HG03439 (cell line): ENCODE data around the gene PBRM1.

Source experiments
- ATAC-seq: cut with Tn5 transposase; IDR thresholded peaks from one replicate; pipeline ENCODE4 v1.9.1; 2021; ENCODE audit warnings: mild to moderate bottlenecking, moderate library complexity; ENCODE audit not compliant: unreplicated experiment

Gene PBRM1

DNA sequence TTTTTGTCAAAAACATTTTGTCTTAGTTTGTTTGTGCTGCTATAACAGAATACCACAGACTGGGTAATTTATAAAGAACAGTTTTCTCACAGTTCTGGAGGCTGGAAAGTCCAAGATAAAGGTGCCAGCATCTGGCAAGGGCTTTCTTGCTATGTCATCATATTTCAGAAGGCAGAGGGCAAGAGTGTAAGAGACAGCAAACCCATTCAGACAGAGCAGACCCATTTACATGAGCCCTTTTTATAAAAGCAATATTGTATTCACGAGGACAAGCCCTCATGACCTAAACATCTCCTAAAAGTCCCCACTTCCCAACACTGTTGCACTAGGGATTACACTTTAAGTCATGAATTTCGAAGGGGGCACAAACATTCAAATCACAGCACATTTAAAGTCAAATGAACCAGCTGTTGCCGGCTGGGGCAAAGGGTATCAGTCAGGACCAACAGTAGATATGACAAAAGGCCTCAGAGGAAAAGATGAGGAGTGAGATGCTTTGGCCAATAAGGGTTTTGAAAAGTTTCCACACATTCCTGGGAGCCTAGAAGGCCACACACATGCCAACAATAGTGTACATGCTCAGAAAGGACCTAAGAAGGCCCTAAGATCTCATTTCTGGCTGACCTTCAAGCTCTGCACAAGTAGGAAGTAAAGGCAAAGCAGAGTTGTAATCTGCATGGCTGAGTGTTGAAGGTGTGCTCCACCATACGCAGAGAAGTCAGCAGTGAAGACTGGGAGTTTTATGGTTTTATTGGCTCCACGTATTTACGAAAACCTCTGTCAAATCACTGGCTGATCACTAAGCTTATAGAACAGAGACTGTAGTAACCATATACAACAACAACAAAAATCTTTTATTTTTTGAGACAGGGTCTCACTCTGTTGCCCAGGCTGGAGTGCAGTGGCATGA is 111.4 kb downstream of the PBRM1 start:
- no peak for ATAC-seq

DNA sequence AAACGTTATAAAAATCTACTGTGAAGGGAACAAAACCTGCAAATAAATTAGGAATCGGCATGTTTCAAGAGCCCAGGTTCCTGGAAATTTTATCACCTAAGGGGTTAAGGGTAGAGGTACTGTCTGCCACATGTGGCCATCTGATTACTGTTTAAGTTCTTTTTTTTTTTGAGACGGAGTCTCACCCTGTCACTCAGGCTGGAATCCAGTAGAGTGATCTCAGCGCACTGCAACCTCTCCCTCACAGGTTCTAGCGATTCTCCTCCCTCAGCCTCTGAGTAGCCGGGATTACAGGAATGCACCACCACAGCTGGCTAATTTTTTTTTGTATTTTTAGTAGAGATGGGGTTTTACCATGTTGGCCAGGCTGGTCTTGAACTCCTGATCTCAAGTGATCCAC is 113.5 kb downstream of the PBRM1 start:
- no peak for ATAC-seq

DNA sequence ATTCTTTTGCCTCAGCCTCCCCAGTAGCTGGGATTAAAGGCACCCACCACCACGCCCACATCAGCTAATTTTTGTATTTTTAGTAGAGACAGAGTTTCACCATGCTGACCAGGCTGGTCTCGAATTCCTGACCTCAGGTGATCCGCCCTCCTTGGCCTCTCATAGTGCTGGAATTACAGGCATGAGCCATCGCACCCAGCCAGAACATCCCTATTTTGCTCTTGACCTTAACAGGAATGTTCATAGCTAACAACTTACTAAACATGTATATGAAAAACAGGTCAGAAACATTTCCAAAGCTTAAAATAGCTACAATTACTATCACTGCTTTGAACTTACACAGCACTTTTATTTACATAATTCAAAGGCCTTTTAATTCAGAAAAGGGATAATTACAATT is 115.6 kb downstream of the PBRM1 start:
- ATAC-seq: no peak

DNA sequence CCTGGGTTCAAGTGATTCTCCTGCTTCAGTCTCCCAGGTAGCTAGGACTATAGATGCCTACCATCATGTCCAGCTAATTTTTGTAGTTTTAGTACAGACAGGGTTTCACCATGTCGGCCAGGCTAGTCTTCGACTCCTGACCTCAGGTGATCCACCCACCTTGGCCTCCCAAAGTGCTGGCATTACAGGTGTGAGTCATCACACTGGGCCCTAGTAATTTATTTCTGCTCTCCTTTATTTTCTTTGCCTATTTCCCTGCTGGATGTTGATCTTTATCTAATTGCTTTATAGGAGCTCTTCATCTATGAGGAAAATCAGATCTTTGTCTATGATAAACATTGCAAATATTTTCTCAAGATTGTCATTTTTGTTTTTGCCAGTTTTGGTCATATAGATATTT is 117.6 kb downstream of the PBRM1 start:
- no peak for ATAC-seq

DNA sequence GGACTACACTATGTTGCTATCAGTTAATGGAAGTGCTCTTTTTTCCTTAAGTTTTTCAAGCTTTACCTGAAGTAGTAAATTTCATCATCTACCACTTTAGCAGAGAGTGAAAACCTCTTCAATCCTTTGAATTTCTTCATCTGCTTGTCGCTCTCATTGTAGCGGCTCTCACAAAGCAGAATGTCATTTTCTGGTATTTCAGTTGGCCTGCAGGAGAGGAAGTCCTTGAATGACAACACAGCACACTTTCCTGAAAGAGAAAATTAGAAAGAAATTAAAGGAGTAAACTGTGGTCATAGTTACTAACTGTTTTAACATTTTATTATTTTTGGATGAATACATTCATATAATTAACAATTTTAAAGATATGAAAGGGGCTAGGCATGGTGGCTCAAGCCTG is 121.7 kb downstream of the PBRM1 start:
- ATAC-seq: no peak

DNA sequence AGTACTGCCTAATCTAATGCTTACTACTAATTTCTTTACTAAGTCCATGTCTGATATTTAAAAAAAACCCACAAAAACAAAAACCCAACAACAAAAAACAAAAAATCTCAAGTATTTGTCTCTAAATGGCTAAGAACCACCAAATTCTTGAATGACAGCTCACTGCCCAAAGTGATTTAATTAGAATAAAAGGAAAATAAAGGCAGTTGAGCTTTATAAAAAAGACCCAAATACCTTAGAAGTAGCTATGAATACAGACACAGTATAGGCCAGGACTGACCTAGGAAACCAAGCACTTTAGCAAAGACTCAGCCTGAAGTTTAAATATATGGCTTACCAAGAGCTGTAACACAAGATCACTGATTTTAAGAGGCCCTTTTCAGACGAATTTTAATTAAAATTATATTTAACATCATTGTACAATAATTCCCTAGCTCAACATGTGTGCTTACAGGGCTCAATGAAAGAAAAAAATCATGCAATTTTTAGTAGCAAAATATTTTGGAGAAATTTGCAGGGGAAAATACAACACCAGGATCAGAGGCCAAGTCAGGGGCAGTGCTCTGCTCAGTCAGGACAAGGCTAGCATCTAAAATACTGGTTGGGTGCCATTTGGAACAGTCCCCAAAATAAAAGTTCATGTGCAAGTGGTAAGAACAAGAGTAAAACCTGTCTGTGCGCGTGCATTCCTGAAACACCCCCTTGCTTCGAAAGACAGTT is 124.5 kb downstream of the PBRM1 start:
- ATAC-seq: no peak

DNA sequence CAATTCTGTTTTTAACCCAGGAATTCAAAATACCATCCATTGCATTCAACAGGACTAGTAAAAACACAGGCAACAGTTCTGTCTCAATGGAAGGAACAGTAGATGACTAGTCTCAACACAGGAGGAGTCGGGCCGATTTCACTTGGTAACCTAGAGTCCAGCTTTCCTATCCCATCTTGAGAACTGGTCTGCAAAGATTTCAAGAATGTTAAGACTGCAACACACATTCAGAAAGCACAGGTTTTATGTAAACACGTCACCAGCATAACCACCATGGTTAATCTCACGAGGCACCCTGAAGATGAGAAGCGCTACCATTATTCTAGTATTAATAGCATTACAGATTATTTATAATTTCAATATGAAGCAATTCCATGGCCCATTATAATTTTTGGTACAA is 127.3 kb downstream of the PBRM1 start:
- ATAC-seq: no peak

DNA sequence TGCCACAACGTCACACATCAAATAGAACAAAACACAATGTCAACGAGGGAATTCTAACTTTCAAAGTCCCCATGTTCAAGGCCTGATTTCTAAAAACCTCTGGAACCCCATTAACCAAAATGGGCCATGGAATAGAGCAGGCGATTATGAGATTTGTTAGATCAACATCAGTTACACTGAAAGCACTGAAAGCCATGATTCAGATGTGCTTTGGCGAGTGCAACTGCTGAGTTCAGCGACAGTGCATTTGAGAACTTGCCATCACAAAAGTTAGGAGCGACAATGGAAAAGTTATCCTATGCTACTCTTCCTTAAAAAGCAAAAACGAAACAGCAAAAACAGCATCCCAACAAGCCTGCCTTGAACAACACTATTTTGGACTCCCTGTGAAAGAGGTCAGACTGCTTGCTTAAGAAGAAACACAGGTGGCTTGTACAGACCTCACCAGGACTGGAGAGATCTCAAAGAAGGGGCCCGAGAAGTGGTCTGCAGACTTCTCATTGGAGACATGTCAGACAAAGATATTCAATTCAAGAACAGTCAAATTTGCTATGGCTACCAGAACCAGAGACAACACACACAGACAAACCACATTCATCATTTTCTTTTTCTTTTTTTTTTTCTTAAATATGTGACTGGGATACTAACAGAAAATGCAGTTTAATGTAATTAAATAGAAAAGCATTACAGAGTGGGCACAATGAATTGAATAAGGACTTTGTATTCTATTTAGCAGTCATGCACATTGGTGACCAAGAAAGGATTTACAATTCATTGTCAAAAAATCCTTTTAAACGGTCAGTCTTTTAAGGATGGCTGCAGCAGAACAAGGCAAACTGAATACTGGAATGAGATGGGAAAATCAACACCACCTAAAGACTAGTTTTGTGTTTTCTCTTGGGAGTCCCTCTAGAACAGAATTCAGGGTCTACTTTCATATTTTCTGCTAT is 128.4 kb downstream of the PBRM1 start:
- ATAC-seq: no peak

DNA sequence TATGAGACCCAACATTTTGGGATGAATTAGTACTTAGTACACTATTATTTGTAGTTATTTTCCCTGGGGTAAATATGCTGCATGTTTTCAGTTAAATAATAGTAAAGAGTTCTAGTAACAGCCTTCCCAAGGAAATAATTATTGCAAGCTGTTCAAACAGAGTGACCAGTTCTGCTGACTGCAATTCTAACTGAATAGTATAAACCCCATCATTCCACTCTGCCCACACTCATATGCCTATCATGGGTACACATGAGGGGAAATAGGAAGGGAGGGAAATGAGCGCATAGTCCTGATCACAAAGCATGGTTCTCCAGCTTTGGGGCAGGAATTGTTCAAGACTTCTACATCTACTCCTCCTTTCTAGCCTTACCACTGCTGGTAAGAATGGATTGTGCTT is 130.7 kb downstream of the PBRM1 start:
- ATAC-seq: no peak

DNA sequence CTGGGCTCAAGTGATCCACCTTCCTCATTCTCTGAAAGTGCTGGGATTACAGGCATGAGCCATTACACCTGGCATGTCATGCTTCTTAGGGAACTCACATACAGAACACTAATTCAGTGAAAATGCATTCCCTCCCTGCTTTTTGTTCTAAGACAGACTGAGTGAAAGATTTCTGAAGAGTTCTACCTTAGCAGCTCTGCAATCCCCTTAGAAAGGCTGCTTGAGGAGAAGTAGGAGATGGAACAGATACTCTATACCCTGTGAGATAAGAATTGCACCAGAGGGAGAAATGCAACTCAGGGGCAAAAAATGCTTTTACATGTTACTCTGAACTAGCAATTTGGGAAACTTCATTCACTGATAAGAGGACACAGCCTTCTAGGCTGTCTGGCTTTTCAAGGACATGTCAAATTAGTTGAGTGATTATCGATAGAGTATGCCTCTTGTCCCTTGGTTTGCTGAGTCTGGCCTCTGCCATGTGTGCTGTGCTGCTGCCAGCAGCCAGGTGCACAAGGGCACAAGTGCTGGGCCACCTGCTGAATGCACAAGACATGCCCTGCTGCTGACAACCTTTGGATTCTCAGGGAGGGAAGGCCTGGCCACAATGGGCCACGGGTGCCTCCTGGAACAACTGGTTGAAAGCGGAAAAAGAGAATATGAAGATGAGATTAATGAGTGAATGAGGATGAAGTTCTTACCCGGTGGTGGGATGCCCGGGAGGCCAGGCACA is 131.5 kb downstream of the PBRM1 start:
- ATAC-seq: no peak

DNA sequence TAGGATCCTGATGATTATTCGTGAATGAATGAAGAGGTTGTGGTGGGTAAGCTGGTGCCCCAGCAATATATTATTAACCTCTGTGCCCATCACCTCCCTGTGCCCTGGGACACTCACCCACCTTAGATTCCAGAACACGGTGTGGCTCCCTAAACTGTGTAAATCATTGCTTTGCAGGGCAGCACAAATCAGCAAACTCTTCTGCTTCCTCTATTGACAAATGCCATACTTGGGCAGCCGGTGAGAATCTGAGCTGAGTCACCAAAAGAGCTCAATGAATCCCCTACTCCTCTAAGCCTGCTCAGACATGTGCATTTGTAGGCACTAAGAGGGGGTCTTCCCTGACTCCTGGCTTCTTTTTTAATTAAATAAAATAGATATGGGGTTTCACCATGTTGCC is 133.6 kb downstream of the PBRM1 start:
- ATAC-seq: no peak

DNA sequence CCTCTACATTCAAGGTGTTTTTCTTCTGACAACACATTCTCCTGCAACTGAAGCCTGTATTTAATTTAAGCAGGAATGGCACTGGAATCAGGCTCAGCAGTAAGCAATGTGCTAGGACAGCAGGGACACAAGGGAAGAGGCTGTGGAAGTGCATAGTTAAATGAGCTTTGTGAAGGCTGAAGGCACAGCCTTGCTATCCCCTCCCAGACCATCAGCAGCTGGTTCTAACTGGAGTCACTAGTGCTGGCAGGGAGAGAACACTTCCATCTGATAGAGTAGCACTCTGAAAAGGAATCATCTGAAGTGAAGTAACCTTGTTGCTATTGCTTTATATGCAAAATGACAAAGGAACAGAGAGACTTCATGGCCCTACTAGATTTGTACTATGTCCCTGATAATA is 134.6 kb downstream of the PBRM1 start:
- ATAC-seq: no peak

DNA sequence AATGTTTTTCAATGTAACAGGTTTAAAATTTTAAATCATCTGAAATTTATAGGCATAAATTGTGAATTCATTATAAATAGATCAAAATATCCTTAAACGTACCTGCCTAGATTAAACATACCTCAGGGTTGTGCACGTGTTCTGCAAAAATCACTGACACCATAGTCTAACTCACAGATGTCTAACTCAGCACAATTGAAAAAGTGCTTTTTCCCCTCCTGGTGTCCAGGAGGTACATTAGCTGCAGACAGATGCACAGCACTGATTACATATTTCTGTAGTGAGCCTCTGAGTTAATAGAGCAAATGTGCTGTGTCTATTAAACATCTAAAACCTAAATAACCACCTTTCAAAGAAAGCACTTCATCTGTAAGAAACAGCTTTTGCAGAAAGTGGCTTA is 138.6 kb downstream of the PBRM1 start:
- ATAC-seq: no peak

DNA sequence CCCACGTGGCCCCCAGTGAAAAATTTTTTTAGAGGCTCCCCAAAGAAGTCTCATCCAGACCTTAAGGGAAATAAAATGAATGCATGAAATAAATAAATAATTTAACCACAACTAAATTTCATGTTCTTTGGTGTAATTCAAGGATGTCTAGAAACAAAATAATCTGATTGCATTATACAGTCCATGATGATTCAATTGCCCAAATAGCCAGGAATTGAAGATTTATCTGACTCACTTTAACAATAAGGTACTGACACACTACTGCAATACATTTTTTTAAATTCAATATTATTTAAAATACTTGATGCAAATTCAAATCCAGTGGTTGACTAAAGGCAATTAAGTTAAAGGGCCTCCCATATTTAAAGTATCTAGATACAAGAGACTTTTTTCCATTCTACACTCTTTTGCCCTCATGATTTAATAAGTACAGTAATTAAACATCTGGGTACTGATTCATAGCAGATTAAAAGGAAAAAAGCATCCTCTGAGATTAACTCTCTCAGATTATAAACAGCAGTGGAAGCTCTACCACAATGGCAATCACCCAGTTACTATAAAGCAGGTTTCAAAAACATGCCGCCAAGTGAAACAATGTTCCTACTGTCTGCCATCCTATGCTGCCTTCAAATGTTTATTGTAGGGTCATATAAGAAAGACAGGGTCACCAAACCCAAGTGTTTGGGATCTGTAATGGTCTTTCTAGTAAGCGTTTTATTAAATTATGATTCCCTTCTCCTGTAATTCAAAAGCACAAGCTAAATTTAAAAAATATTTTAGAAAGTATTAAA is 139.4 kb downstream of the PBRM1 start:
- ATAC-seq: no peak

DNA sequence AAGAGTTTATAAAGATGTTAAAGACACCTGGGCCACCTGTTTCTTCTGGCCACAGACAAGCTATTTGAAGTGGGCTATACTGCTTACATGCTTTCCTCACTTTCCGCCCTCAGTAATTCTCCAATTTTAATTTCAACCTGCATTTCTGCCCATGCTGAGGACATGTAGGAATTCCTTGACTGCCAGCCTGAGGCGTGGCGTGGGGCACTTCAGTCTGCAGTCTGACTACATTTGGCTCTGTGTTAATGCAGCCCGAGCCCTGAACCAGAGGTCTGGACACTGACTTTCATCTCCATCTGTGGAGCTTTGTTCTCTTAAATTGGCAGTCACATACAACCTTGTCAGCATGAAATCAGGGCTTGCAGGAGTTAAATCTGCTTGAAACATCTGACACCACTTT is 140.8 kb downstream of the PBRM1 start:
- ATAC-seq: no peak

DNA sequence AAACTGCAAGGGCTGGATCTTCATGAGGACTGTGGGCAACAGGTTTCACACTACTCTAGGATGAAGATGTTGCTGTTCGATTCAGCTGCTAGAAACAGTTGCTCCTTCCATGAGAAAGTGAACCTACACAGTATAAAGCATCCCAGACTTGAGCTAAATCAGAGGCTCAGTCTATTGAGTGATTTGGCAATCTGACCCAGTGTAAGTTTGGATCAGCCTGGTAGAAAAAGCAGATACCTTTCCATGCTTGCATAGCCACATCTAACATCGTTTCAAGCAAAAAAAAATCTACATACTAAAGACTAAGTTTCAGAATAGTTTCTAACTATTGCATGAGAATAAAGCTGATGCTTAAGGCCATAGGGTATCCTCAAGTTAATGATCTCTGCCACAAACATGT is 144.7 kb downstream of the PBRM1 start:
- ATAC-seq: no peak

DNA sequence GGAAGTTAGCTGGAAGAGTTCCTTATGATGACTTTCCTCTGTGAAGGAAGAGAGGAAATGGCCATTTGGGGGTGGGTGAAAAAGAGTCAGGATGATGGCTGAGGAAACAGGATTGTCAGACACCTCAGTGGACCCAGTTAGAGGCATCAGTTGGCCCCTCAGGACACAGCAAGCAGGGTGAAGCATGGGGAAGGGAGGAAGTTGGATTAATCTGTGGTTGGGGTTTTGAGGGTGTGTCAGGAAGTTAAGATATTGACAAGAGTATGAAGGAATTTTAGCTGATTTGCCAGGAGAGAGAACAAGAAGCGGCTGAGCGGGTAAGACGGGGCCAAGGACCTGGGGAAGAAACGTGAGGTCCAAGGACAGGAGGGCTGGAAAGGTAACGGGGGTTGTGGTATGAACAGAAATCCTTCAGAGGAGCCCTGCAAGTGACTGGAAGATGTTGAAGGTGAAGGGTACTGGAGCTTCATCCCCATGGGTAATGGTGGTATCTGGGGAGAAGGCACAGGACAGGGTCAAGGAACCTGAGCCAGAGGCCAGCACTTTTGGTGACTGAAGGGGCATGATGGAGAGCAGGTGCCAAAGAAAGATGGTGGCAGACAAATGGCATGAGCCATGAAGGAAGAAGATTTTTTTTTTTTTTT is 146.6 kb downstream of the PBRM1 start:
- ATAC-seq: no peak

DNA sequence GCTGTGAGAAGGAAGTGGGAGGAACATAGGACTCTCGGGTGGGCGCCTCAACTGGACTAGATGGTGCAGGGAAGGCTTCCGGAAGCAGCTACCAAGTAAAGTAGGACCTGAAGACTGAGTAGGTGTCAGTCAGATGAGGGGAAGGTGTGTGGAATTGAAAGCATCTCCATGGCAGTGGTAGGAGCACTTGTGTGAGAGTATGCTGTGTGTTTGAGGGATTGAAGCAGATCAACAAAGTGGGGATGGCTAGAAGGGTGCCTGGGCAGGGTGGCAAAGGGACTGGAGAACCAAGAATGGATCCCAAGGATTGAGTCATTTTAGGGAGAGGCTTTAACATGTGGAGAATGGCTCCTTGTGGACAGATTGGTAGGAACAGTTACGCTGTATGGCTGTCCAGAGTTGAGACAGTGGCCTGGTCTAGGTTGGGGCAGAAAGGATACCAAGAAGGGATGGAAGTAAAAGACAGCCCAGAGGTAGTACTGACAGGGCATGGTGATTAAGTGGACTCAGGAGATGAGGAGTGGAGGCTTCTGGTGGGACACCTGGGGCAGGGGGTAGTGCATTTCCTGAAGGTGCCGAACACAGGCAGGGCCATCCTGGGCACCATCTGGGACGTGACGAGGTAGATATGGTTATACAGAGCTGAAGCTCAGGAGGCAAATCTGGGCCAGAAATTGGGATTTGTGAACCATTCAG is 147.8 kb downstream of the PBRM1 start:
- ATAC-seq: no peak

DNA sequence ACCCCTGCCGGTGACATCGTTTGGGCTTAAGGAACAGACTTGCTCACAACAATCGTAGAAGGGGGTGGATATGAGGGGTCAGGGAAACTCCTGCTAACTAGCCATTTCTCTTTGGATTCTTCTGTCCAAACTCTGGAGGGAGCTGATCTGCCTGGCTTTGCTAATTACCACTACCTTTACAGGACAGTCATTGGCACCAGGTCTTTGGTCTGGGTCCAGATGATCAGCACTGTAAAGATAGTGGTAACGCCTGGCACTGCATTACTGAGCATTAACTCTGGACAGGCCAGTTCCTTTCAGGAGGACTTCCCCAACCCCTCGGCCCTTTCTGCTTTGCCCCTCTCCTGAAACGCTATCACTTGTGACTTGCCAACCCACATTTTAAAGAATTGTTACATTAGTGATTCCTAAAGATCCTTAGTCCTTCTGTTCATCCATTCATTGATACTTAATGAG is 148.5 kb downstream of the PBRM1 start:
- ATAC-seq: no peak
